ENCODE data around the gene TNFRSF17.

- TF ChIP-seq USF2 (IDR thresholded peaks at IDR 0.05; ENCODE audit: borderline replicate concordance, low read depth, low read length) (no peak), ZNF274 (IDR thresholded peaks at IDR 0.05; ENCODE audit: insufficient read depth, insufficient read length) (no peak), REST (IDR thresholded peaks at IDR 0.05; ENCODE audit: low read depth, low read length) (no peak), POLR2AphosphoS5 (IDR thresholded peaks at IDR 0.05; ENCODE audit: low read length) (no peak)
These were observed 12.5 kb downstream of the TNFRSF17 start for GRCh38 chr16:11977376-11978041.
